CD4-positive, alpha-beta T cell treated with Interferon gamma for 1 hour (primary cell): ENCODE data around the gene COTL1.

Source experiments
- DNase-seq: peaks from one replicate; pipeline ENCODE4 v3.0.0-alpha.2; 2020

The COTL1 gene

GRCh38 chr16:84547546-84548061 is 70.3 kb downstream of the COTL1 start:
- no peak for DNase-seq

- DNase-seq = no peak
Measured at GRCh38 chr16:84546669-84547545, 71.0 kb downstream of the COTL1 start.

DNA sequence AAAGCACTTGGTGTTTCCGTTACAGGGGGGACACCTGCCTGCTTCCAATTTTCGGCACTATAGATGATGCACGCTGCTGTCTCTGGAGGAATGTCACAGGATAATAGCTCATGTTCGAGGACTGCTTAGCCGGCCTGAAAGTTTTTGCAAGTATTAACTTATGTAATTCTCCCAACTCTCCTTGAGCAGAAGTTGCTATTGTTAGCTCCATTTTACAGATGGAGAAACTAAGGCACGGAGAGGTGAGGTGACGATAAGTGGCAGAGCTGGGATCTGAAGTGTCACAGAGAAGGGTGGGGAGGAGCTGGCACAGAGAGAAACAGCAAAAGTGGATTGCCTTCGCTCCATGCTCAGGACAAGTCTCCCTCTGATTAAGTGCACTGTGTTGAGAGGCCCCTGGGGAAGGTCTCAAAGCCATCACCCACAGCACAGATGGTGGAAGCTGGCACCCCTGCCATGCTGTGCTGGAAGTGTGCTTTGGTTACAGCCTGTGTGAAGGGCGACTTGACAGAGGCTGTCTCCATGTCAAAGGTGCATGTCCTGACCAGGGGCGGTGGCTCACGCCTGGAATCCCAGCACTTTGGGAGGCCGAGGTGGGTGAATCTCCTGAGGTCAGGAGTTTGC is 72.7 kb downstream of the COTL1 start:
- no peak for DNase-seq

GRCh38 chr16:84544031-84544773 is 73.7 kb downstream of the COTL1 start:
- no peak for DNase-seq

GRCh38 chr16:84543253-84543652 is 74.6 kb downstream of the COTL1 start:
- DNase-seq = no peak

DNA sequence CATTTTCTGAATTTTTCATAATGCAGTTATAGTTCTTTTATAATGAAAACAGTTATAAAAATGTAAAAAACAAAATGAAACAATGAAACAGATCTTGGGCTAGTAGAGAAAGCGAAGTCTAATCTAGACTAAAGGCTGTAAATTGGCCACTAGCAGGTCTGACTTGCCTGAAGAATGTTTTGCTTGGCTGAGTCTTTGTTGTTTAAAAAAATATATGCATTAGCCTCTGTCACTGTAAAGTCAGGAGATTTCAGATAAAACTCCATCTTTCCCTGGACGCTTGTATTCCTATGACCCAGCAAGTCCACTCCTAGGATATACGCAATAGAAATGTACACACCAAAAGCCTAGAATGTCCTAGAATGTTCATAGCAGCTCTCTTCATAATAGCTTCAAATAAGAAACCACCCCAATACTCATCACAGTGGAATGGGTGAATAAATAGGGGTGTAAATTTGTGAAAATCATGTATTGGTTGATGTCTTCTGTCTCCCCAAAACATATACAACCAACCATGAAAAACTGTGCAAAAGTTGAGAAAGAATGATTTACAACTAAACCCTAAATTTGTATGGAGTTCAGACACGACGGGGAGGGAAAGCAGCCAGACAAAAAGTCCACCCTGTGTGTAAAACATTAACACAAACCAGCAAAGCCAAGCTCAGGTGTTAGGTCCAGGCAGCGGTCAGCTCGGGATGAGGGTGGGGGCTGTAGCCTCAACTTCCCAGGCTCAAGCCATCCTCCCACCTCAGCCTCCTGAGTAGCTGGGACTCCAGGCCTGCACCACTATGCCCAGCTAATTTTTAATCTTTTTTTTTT is 75.7 kb downstream of the COTL1 start:
- DNase-seq = no peak

- DNase-seq = no peak
Measured at GRCh38 chr16:84540194-84540593, 77.7 kb downstream of the COTL1 start.

- DNase-seq = no peak
Measured at GRCh38 chr16:84538222-84538840, 79.5 kb downstream of the COTL1 start.

DNA sequence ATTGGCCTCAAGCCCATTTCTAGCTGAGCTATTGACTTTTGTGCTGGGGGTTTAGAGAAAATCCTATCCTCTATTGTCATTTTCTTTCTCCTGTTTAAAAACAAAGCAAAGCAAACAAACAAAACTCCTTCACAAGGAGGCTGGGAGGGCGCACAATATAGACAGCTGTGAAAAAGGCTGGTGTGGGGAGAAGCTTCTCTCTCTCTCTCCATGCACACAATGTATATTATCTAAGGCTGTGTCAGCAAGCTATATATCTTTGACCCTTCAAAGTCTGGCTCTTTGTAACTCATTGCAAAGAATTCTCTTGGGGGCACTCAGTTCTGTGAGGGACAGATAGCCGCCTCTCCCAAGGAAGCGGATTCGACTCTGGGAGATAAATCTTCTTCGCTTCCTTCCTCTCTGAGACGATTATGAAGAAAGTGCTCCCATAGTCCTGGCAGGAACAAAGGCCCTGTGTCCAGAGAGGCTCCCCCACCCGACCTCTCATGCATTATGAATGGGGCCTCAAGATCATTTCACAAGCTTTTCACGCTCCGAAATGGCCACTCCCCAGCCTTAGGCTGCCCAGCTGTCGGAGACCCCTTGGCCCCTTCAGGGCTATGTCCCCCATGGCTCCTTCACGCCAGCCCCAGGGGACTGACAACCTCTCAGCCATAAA is 80.3 kb downstream of the COTL1 start:
- no peak for DNase-seq

DNA sequence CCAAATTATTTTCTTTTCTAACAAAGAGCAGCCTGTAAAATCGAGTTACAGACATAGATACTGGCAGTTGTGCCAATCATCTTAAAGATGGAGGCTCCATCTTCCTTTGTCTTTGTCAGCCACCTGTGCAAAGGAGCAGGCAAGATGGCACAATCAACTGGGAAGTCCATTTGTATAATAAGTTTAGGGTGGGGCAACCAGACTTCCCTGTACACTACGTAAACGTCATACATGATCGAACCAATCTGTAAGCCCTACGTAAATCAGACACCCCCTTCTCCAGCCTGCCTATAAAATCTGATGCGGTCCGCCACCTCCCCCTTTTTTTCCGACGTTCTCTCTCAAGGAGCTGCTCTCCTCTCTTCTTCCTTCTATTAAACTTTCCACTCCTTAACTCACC is 82.0 kb downstream of the COTL1 start:
- DNase-seq = no peak

DNA sequence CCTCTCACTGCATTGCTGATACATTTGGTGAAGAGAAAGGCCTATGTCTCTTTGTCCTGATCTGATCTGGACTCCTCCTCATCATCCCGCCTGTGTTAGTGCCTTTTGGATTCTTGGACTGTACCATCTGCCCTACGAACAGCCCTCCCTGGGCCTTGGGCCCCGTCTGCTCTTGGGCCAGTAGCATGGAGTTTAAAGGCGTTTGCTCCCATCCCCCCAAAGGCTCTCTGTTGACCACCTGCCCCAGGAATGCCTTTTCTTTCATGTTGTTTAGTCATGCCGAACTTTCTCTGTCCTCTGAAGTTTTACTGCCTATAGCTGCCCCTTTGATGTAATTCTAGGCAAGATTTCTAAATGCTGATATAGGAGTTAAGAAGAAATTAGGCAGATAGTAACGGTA is 82.5 kb downstream of the COTL1 start:
- no peak for DNase-seq

- DNase-seq = no peak
Measured at GRCh38 chr16:84534815-84535214, 83.1 kb downstream of the COTL1 start.

DNA sequence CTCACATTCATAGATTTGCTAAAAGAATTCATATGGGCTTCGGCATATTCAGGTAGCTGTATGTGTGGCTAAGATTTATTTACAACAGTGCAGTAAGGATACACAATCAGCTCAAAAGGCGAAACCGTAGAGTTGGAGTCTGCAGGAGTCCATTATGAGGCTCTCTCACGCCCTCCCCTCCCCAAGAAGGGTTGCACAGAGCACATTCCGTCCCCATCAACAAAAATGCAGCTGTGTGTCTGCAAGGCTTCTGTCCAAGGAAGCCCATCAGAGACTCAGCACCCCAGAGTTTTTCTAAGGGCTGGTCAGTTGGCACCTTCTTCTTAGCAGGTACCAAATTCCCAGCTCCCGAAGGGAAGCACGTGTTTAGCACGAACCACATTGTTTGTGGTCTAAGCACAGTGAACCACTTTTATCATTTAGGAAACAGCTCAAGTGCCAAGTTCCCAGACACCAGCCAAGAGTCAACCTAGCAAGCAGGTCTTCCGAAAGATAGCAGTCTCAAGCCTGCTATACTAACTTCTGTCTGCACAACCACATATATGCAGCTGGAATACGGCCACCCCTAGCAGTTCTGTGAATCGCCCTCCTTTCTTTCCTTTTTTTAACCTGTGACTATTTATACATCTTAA is 84.9 kb downstream of the COTL1 start:
- no peak for DNase-seq

DNA sequence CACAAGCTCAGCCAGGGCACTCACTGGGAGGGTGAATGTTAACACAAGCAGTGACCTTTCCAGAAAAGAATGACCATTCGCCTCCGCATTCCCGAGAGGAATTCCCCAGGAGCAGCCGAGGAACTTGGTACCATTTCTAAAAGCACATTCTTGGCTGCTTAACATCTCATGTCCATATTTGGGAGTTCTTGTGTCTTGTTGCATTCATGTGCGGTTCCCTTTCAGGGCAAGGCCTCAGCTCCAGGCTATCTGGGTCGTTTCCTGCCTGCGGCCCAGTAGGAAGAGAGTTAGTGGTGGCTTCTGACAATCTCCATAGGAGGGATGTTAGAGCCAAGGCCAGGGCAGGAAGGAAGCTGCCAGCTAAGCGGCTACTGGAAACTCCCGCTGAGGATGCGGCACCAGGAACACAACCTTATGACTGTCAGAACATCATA is 85.6 kb downstream of the COTL1 start:
- no peak for DNase-seq

- no peak for DNase-seq
Measured at GRCh38 chr16:84531671-84532111, 86.2 kb downstream of the COTL1 start.

GRCh38 chr16:84530590-84530989 is 87.3 kb downstream of the COTL1 start:
- no peak for DNase-seq

DNA sequence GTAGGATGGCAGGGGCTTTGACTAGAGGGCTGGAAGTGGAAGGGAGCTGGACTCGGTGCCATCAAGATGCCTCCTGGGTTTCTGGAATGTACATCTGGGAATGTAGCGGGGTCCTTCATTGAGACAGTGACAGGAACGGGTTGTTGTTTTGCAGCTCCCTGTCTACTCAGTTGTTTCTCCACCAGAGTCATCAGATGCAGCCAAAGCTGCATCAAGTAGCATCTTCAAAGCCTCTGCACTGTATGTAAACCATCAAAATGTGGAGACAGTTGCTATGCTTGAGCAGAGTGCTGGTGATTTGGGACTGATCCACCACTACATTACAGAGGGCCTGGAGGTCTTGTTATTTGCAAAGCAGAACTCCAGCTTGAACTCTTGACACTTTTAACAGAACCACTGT is 88.3 kb downstream of the COTL1 start:
- DNase-seq = no peak

DNA sequence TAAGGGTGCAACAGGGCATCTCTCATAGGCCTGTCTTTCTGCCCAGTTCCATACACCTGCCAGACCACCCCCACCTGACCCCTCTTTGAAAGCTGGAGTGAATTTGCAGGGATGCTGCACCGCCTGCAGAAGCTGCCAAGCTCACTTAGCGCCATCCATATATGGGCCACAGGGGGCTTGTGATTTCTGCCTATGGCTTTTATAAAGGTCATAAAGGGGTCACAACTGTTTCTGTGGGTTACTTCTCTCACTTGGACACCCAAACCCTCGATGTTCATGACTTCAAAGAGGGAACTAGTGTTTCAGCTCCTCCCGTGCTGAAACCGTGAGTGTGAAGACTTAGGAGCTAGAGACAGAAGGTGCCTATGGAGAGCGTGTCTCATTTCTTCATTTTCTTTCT is 89.6 kb downstream of the COTL1 start:
- no peak for DNase-seq

GRCh38 chr16:84527532-84528269 is 90.2 kb downstream of the COTL1 start:
- DNase-seq = no peak
